ENCODE data around the gene LACTBL1.
"Not testable (repeated sequence)": the region's sequence is repeated elsewhere in the genome, so short reads cannot be mapped to it uniquely, and the experiment has no call there.

LACTBL1 gene

DNA sequence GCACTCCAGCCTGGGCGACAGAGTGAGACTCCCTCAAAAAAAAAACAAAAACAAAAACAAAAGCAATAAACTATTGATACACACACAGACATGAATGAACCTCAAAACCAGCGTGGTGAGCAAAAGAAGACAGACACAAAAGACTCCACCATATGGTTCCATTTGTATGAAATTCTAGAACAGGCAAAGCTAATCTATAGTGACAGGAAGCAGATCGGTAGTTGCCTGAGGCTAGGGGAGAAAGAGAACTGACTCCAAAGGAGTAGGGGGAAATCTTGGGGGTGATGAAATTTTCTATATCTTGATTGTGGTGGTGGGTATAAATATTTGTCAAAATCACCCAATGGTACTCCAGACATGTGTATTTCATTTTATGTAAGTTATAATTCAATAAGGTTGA, 20.9 kb downstream of the LACTBL1 start:
- in situ Hi-C loops (cut with MboI; ENCODE audit: low sequenced_read_pairs) = no loop called here
- H3K36me3 ChIP-seq (replicated peaks) = no peaks in the 10 kb centered on the region
- H3K9me3 ChIP-seq = no peaks in the 10 kb centered on the region
- no peaks in the 10 kb centered on the region for H3K27me3 ChIP-seq (ENCODE audit: low read depth)
- no peak for DNase-seq (ENCODE audit: low spot score in 2 of 2)
- no peak overlapping the region for H3K4me3 ChIP-seq
- H3K4me1 ChIP-seq = no peaks in the 10 kb centered on the region

DNA sequence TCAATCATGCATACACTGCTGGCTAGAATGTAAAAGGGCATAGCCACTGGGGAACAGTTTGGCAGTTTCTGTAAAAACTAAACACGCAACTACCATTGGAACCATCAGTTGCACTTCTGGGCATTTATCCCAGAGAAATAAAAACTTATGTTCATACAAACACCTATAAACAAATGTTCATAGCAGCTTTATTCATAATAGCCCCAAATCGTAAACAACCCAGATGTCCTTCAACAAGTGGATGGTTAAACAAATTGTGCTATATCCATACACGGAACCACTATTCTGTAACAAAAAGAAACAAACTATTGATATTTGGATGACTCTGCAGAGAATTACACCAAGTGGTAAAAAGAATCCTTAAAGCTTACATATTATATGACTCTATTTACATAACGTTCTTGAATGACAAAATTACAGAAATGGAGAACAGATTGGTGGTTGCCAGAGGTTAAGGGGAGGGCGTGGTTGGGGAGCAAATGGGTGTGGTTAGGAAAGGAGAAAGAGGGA, 22.8 kb downstream of the LACTBL1 start:
- no peak for DNase-seq (ENCODE audit: low spot score in 2 of 2)
- Histone ChIP-seq H3K4me3 (no peak overlapping the region), H3K4me1 (no peaks in the 10 kb centered on the region), H3K27me3 (ENCODE audit: low read depth) (no peaks in the 10 kb centered on the region), H3K9me3 (no peaks in the 10 kb centered on the region), H3K36me3 (replicated peaks) (no peaks in the 10 kb centered on the region)
- in situ Hi-C loops (cut with MboI; ENCODE audit: low sequenced_read_pairs) = no loop called here

DNA sequence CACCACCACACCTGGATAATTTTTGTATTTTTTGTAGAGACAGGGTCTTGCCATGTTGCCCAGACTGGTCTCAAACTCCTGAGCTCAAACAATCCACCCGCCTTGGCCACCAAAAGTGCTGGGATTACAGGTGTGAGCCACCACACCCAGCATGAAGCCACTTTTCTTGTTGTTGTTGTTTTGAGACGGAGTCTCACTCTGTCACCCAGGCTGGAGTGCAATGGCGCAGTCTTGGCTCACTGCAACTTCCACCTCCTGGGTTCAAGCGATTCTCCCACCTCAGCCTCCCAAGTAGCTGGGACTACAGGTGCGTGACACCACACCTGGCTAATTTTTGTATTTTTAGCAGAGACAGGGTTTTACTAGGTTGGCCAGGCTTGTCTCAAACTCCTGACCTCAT, 27.5 kb downstream of the LACTBL1 start:
- H3K9me3 ChIP-seq; in situ Hi-C loops (cut with MboI; ENCODE audit: low sequenced_read_pairs); DNase-seq (ENCODE audit: low spot score in 2 of 2): not testable (repeated sequence)

DNA sequence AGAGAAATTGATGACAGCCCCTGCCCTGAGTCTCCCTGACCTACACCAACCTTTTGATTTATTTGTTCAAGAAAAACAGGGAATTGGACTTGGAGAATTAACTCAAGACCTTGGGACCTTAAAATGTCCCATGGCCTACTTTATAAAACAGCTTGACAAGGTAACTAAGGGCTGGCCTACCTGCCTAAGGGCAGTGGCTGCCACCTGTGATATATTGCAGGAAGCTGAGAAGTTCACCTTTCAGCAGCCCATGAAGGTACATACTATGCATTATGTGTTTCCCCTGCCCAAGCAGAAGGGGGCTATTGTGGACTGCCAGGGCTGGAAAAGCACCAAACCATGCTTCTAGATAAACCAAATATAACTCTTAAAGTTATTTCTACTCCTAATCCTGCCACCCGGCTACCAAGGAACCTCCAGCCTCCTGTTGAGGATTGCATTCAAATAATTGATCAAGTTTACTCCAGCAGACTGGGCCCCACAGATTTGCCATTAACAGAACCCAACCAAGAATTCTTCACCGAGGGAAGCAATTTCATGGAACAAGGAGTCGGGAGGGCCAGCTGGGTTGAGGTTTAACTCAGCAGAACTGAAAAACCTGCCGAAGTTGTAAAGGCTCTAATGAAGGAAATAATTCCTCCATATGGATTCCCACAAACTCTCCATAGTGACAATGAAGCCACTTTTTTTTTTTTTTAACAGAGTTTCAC, 28.2 kb downstream of the LACTBL1 start:
- Histone ChIP-seq H3K36me3 (replicated peaks) (no peaks in the 10 kb centered on the region), H3K27me3 (ENCODE audit: low read depth) (no peaks in the 10 kb centered on the region), H3K4me1 (no peaks in the 10 kb centered on the region), H3K4me3 (no peak overlapping the region), H3K9me3 (peaks cover 3% of the 10 kb centered on the region; the same call in 1 of the 2 replicates)
- DNase-seq (ENCODE audit: low spot score in 2 of 2) = no peak
- in situ Hi-C loops (cut with MboI; ENCODE audit: low sequenced_read_pairs) = no loop called here

More for the DNA sequence above, 27.5 kb downstream of the LACTBL1 start:
- H3K4me3 ChIP-seq; H3K4me1 ChIP-seq; H3K36me3 ChIP-seq (replicated peaks); H3K27me3 ChIP-seq (ENCODE audit: low read depth): not testable (repeated sequence)

DNA sequence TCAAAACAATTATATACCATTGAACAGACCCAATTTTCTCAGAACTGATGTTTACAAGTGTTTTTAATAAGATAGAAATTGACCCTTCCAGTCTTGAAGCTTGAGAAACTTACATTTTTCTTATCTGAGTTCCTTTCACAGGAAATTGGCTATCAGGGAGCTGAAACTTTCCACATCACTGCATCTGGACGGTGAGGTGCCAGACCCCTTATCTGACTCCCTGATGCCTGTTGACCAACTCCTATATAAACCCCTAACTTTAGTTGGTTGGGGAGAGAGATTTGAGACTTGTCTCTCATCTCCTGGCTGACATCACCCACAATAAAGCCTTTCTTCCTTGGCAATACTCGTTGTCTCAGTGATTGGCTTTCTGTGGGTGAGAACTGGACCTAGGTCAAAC, 31.4 kb downstream of the LACTBL1 start:
- H3K9me3 ChIP-seq = peaks cover 3% of the 10 kb centered on the region; the same call in 1 of the 2 replicates
- in situ Hi-C loops (cut with MboI; ENCODE audit: low sequenced_read_pairs) = no loop called here
- H3K4me3 ChIP-seq = no peak overlapping the region
- no peak for DNase-seq (ENCODE audit: low spot score in 2 of 2)
- no peaks in the 10 kb centered on the region for H3K36me3 ChIP-seq (replicated peaks)
- no peaks in the 10 kb centered on the region for H3K27me3 ChIP-seq (ENCODE audit: low read depth)
- H3K4me1 ChIP-seq = no peaks in the 10 kb centered on the region

DNA sequence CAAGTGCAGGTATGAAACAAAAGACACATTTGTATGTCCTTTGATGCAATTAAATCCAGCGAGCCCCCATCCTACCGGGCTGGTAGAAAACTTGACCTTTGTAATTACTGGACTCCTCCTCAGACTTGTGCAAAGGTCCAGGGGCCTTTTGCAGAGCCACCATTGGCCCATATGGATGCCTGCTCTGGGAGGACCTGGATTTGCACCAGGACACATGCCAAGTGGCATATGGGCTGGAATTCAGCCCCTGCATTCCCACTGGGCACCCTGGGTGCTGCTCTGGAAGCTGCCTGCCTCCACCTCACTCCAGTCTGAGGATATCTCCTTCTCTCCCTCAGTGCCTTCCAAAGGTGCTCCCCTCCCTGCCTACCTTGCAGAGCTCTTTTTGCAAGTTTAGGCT, 36.0 kb downstream of the LACTBL1 start:
- Histone ChIP-seq H3K9me3 (peaks cover 3% of the 10 kb centered on the region; the same call in 1 of the 2 replicates), H3K36me3 (replicated peaks) (no peaks in the 10 kb centered on the region), H3K27me3 (ENCODE audit: low read depth) (no peaks in the 10 kb centered on the region), H3K4me3 (no peak overlapping the region), H3K4me1 (no peaks in the 10 kb centered on the region)
- in situ Hi-C loops (cut with MboI; ENCODE audit: low sequenced_read_pairs) = no loop called here
- DNase-seq (ENCODE audit: low spot score in 2 of 2) = no peak

DNA sequence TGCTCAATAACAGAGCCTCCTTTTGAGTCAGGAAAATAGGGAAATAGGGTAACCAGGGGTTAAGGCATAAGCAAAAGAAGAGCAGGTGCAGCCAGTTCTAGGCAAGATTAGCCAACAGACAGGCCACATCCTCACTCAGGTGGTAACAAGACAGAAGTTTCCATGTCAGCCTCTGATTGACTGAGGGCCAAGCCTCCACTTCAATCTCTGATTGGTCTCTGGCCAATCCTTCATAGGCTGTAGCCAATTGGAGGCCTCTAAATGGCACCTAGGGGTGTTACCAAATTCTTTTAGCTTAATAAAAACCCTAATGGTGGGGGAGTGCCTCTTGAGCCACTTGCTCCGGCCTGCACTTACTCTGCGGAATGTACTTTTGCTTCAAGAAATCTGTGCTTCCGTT, 37.2 kb downstream of the LACTBL1 start:
- Histone ChIP-seq H3K4me3 (no peak overlapping the region), H3K4me1 (no peaks in the 10 kb centered on the region), H3K27me3 (ENCODE audit: low read depth) (no peaks in the 10 kb centered on the region), H3K9me3 (no peaks in the 10 kb centered on the region), H3K36me3 (replicated peaks) (no peaks in the 10 kb centered on the region)
- no peak for DNase-seq (ENCODE audit: low spot score in 2 of 2)
- in situ Hi-C loops (cut with MboI; ENCODE audit: low sequenced_read_pairs) = no loop called here

DNA sequence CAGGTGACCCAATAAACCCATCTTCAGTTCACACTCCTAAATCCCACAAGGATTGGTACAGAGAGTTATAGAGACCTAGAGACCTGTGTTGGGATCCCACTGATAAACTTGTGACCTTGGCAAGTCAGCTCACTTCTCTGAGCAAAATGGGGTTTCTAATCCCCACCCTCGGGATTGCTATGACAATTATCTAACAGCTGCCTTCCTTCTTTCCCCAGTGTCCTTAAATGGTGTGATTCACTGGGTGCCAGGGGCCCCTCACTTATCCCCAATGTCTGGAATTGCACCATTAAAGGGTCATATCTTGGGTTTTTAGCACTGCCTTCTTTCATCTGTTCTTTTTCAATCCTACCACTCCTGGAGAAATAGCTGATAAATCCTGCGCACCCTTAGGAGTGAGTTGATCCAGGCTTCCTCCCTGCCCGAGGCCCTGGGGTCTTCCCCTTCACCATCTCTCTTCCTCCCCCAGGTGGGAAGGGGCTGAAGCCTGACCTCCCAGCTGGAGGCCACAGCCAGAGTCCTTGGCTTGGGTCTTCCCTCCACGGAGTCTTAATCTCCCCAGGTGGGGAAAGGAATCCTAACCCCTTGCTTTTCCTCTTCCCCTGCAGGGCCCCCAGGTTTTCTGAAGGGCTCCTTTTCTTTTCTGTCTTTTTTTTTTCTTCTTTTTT, 39.7 kb downstream of the LACTBL1 start:
- in situ Hi-C loops (cut with MboI; ENCODE audit: low sequenced_read_pairs) = no loop called here
- Histone ChIP-seq H3K9me3 (no peaks in the 10 kb centered on the region), H3K4me3 (no peak overlapping the region), H3K36me3 (replicated peaks) (no peaks in the 10 kb centered on the region), H3K4me1 (no peaks in the 10 kb centered on the region), H3K27me3 (ENCODE audit: low read depth) (no peaks in the 10 kb centered on the region)
- no peak for DNase-seq (ENCODE audit: low spot score in 2 of 2)

DNA sequence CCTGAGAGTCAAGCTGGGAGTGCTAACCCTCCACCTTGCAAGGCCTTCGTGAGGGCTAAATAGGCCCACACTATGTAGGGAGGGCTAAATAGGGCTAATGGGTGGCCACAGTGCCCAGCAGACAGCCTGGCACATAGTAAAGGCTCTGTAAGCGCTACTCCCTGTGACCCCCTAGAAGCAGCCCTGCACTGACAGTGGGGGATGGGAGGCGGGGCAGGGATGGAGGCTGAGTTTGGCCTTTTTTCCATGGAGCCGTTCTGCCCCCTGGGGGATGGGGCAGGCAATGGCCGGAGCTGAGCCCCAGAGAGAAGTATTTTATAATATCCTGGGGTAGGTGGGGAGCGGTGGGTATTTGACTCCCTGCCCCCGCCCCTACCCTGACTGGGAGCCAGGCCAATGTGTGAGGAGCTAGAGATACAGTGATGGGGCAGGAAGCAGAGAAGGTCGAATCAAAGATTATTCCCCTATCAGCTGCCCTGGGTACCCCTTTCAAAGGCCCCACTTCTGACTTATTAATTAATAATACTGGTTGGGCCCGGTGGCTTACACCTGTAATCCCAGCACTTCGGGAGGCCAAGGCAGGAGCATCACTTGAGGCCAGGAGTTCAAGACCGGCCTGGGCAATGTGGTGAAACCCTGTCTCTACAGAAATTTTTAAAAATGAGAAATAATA, 42.3 kb downstream of the LACTBL1 start:
- Histone ChIP-seq H3K27me3 (ENCODE audit: low read depth) (0 out of 2 replicates have a peak, but pooled peaks cover 8% of the 10 kb centered on the region), H3K9me3 (no peaks in the 10 kb centered on the region), H3K36me3 (replicated peaks) (no peaks in the 10 kb centered on the region), H3K4me3 (no peak overlapping the region), H3K4me1 (no peaks in the 10 kb centered on the region)
- peak; percentile 45 to 85 for DNase-seq (ENCODE audit: low spot score in 2 of 2)
- in situ Hi-C loops (cut with MboI; ENCODE audit: low sequenced_read_pairs) = no loop called here

DNA sequence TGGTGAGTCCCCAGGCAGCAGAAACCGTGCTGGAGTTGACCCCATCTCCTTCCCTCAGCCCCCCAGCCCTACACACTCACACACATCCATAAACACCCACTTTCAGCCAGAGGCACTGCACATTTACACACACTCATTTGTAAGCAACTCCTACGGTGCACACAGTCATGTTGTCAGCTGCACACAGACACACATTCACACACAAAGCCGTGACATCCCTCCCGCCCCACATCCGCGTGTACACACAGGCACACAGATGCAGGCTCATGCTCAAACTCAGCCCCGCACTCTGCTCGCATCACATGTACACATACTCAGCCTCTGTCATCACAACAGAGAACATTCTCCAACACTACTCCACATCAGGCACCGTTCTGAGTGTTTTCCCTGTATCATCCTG, 47.6 kb downstream of the LACTBL1 start:
- Histone ChIP-seq H3K27me3 (ENCODE audit: low read depth) (0 out of 2 replicates have a peak, but pooled peaks cover 8% of the 10 kb centered on the region), H3K9me3 (no peaks in the 10 kb centered on the region), H3K36me3 (replicated peaks) (no peaks in the 10 kb centered on the region), H3K4me3 (no peak overlapping the region), H3K4me1 (no peaks in the 10 kb centered on the region)
- in situ Hi-C loops (cut with MboI; ENCODE audit: low sequenced_read_pairs) = loop anchor here (10.0 kb wide), 1 partner anchor 260 kb away; no protein-coding TSS in a partner anchor
- DNase-seq (ENCODE audit: low spot score in 2 of 2) = no peak

DNA sequence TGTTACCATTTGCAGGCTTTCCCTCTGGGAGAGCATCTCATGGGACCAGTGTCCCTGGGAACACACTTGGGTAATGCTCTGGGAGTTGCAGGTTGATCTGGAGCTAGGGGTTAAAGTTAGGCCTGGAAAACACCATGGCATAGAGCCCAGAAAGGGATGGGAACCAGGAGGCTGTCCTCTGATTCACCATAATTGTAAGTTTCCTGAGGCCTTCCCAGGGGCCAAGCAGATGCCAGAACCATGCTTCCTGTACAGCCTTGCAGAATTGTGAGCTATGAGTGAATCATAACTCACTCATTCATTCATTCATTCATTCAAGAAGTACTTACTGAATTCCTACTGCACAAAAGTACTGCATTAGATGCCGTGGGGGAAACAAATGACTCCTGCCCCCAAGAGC, 50.0 kb downstream of the LACTBL1 start:
- in situ Hi-C loops (cut with MboI; ENCODE audit: low sequenced_read_pairs) = loop anchor here (10.0 kb wide), 1 partner anchor 258 kb away; no protein-coding TSS in a partner anchor
- no peak for DNase-seq (ENCODE audit: low spot score in 2 of 2)
- Histone ChIP-seq H3K4me1 (no peaks in the 10 kb centered on the region), H3K9me3 (no peaks in the 10 kb centered on the region), H3K36me3 (replicated peaks) (no peaks in the 10 kb centered on the region), H3K27me3 (ENCODE audit: low read depth) (0 out of 2 replicates have a peak, but pooled peaks cover 8% of the 10 kb centered on the region), H3K4me3 (no peak overlapping the region)

DNA sequence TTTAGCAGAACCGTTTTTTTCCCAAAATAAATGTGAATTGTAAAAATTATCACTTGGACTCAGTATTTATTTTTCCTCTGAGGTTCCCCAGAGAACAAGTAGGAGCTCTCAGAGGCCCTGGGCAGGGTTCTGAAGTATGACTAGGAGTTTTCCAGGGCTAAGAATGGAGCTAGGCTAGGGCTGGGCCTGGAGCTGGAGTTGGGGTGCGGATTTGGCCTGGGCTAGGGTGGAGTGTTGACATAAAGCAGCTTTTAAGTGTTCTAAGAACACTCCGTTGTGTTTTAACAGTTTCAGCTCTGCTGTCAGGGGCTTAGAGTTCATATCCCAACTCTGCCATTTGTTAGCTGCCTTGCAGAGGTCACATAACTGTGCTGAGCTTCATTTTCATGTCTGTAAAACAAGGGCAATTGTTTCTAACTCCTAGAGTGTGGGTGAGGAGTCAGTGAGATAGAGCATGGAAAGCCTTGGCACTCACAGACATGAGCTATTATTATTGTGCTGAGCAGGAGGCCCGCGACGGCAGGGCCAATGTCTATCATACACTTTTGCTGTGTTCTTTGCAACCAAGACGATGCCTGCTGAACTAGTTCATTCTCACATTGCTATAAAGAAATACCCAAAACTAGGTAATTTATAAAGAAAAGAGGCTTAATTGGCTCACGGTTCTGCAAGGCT, 51.1 kb downstream of the LACTBL1 start:
- Histone ChIP-seq H3K4me3 (no peak overlapping the region), H3K9me3 (no peaks in the 10 kb centered on the region), H3K27me3 (ENCODE audit: low read depth) (0 out of 2 replicates have a peak, but pooled peaks cover 3% of the 10 kb centered on the region), H3K4me1 (no peaks in the 10 kb centered on the region), H3K36me3 (replicated peaks) (no peaks in the 10 kb centered on the region)
- in situ Hi-C loops (cut with MboI; ENCODE audit: low sequenced_read_pairs) = loop anchor here (10.0 kb wide), 1 partner anchor 257 kb away; no protein-coding TSS in a partner anchor
- DNase-seq (ENCODE audit: low spot score in 2 of 2) = no peak

DNA sequence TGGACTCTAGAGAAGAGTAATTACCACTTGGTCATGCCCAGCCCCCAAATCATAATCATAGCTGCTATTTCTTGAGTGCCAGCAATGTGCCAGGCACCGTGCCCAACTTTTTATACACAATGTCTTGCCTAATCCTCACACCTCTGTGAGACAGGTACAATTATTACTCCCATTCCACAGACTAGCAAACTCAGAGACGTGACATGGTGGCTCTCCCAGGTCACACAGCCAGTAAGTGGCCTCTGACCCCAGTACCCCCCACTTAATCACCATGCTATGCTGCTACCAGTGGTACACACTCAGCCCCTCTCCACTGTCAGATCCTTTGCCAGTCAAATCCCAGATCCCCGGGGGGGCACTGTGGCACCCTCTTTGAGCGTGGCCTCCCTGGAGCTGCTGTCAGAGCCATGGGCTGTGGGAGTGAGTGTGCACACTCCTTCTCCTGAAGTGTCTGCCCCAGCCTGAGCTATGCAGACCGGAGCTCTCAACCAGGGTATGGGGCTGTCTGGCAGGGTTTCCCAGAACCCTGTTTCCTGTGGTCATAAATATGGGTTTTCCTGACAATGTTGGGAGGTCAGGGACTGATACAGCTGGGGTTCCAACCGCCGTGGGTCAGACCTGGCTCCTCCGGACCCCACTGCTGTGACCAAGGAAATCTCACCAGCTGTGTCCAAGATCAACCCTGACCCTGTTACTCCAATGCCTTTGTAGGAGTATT, 51.8 kb downstream of the LACTBL1 start:
- in situ Hi-C loops (cut with MboI; ENCODE audit: low sequenced_read_pairs) = loop anchor here (10.0 kb wide), 1 partner anchor 256 kb away; no protein-coding TSS in a partner anchor
- Histone ChIP-seq H3K4me3 (no peak overlapping the region), H3K4me1 (no peaks in the 10 kb centered on the region), H3K9me3 (no peaks in the 10 kb centered on the region), H3K36me3 (replicated peaks) (no peaks in the 10 kb centered on the region), H3K27me3 (ENCODE audit: low read depth) (0 out of 2 replicates have a peak, but pooled peaks cover 3% of the 10 kb centered on the region)
- DNase-seq (ENCODE audit: low spot score in 2 of 2) = no peak

Data from HAP-1 (cell line).